Measurements from ENCODE around the gene BPIFA3. TPM values are rescaled to one million over a fixed set of nuclear protein-coding genes. Genes with fewer than 3 reads are reported as not detected.
A peak's percentile ranks its signal among the peaks of the same experiment; 100 is the strongest.

The BPIFA3 gene
- total and polyA plus RNA-seq, 2 donors = not detected

DNA sequence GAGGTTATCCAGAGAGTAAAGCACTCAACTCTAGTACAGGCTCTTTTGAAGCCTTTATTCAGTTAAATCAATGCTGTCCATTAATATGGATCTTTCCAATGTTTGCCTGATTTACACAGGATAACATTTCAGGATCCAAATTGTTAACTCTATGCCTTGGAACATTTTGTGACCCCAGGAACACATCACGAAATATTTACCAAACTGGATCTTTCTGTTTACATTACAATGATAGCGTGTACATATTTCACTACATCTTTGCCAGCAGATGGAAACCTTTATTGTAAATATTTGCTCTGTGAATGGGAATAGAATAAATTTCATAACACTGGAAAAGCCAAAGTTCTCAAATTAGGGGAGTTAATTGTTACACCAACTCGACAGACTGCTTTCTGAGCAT lies 25.7 kb upstream of the BPIFA3 start:
- no peak overlapping the region for H3K4me3 ChIP-seq (ENCODE audit: low read depth, low read length)
- H3K36me3 ChIP-seq (ENCODE audit: insufficient read depth) = no peaks in the 10 kb centered on the region
- H3K27ac ChIP-seq (ENCODE audit: low read depth) = no peak overlapping the region
- no peaks in the 10 kb centered on the region for H3K4me1 ChIP-seq (ENCODE audit: insufficient read depth)
- no peak for DNase-seq (ENCODE audit: extremely low spot score)
- 16% methylated on average over 3 of the region's 3 CpGs for WGBS

DNA sequence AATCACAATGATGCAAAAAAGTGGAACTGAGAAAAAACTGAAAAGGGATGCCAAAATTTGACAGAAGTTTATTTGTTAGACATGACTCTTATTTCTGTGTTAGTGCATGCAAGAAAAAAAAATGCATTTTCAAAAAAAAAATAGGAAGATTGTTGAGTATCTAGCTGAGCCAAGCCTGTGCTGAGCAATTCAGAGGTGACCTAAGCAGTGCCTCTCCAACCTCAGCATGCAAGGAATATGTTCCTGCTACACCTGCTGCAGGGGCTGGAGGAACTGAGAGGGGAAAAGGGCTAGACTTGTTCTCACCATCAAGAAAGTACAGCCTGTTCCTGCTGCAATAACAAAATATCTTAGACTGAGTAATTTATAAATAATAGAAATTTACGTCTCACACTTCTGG lies 25.2 kb upstream of the BPIFA3 start:
- WGBS = 44% methylated on average over 1 of the region's 1 CpG
- no peak for DNase-seq (ENCODE audit: extremely low spot score)

DNA sequence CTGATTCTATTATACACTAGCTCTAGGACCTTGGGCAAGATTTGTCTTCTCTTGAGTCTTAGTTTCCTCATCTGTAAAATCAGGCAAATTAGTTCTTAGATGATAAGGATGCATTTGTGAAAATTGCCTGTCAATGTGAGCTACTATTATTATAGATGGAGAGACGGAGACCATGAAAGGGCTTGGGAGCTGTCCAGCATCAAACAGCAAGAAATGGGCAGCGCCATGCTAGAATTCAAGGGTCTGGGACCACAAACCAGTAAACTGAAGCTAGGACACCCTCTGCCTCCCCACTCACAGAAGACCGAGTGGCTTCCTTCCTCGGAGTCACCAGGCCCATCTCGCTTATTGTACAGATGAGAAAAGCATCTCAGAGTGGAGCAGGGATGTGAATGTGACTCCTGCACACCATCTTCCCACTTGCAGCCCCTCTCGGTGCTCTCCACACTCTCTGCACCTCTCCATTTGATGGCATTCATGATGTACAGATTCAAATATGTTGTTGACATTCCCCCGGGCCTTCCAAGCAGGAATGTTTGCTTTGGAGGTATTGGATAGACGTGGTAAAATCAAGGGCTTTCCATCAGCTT lies 24.1 kb upstream of the BPIFA3 start:
- 71% methylated on average over 8 of the region's 8 CpGs for WGBS
- H3K4me1 ChIP-seq (ENCODE audit: insufficient read depth) = no peaks in the 10 kb centered on the region
- H3K27ac ChIP-seq (ENCODE audit: low read depth) = no peak overlapping the region
- DNase-seq (ENCODE audit: extremely low spot score) = no peak
- H3K36me3 ChIP-seq (ENCODE audit: insufficient read depth) = no peaks in the 10 kb centered on the region
- H3K4me3 ChIP-seq (ENCODE audit: low read depth, low read length) = no peak overlapping the region

More for the DNA sequence above, 25.2 kb upstream of the BPIFA3 start:
- H3K4me1 ChIP-seq (ENCODE audit: insufficient read depth) = no peaks in the 10 kb centered on the region
- no peaks in the 10 kb centered on the region for H3K36me3 ChIP-seq (ENCODE audit: insufficient read depth)
- no peak overlapping the region for H3K27ac ChIP-seq (ENCODE audit: low read depth)
- H3K4me3 ChIP-seq (ENCODE audit: low read depth, low read length) = no peak overlapping the region

DNA sequence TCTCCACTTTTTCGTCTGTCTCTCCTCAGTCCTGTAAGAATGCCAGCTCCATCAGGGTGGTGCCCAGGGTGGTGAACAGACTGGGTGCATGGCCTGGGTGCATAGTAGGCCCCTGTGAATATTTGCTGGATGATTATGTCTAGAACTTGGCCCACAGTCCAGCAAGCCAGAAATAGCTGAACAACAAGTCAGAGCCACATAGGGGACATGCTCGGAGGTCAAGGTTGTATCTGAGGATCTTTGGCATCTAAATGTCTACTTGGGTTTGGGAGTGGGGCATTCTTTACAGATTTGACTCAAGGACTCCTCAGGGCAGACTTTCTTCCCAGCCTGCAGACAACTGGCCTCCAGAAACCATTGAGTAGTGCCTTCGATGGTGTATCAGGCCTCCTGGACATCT lies 18.1 kb upstream of the BPIFA3 start:
- no peak overlapping the region for H3K27ac ChIP-seq (ENCODE audit: low read depth)
- no peak for DNase-seq (ENCODE audit: extremely low spot score)
- no peaks in the 10 kb centered on the region for H3K4me1 ChIP-seq (ENCODE audit: insufficient read depth)
- H3K36me3 ChIP-seq (ENCODE audit: insufficient read depth) = no peaks in the 10 kb centered on the region
- 87% methylated on average over 3 of the region's 3 CpGs for WGBS
- no peak overlapping the region for H3K4me3 ChIP-seq (ENCODE audit: low read depth, low read length)

DNA sequence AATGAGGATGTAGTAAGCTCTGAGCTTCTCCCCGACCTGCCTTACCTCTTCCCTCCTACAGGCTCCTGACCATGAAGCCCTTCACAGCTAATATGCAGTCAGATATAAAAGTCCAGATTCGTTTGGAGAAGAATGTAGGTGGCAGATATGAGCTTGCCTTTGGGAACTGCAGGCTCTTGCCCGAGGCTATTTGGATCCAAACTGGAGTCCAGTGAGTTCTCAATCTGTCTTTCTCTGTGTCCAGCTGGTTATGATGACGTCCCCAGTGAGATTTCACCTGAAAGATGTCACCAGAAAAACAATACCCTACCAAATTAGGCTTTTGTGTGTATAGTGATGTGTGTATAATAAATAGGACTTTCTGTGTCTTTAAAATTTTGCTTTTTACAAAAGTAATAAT lies 14.7 kb upstream of the BPIFA3 start:
- Histone ChIP-seq H3K4me1 (ENCODE audit: insufficient read depth) (no peaks in the 10 kb centered on the region), H3K27ac (ENCODE audit: low read depth) (no peak overlapping the region), H3K36me3 (ENCODE audit: insufficient read depth) (no peaks in the 10 kb centered on the region), H3K4me3 (ENCODE audit: low read depth, low read length) (no peak overlapping the region)
- 57% methylated on average over 4 of the region's 4 CpGs for WGBS
- DNase-seq (ENCODE audit: extremely low spot score) = no peak

DNA sequence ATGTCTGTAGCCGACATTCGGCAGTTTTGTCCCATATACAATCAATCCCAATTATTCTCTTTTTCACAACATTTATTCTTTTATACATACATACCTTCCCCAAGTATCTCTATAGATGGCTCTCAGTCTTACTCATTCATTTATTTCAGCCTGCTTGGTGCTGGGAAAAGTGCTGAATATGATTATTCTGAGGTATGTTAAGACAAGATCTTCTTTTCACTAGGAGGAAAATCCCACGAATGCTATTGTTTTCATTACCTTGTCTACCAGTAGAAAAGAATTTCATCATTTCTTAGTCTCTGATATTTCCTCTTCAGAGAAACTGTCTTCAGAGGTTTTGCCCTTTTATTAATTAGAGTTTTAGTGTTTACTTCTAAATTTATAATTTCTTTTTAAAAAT lies 13.7 kb upstream of the BPIFA3 start:
- Histone ChIP-seq H3K36me3 (ENCODE audit: insufficient read depth) (no peaks in the 10 kb centered on the region), H3K27ac (ENCODE audit: low read depth) (no peak overlapping the region), H3K4me3 (ENCODE audit: low read depth, low read length) (no peak overlapping the region), H3K4me1 (ENCODE audit: insufficient read depth) (no peaks in the 10 kb centered on the region)
- DNase-seq (ENCODE audit: extremely low spot score) = no peak
- WGBS = 88% methylated on average over 3 of the region's 3 CpGs

DNA sequence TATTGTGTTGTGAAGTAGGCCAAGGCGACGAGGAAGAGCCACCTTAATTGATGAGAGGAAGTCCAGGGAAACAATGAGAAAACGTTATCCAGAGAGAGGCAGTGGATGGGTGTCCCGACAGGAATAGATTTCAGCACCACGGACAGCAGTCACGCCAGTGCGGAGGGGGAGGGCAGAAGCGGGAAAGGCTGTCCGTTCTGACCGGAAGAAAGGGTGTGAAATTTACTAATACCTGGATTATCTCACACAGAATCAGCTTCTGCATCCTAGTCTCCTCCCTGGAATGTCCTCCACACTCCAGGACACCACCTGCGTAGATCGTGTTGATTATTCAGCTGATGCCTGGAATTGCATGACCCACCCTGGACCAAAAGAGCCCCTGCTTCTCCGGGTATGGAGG lies 7.4 kb upstream of the BPIFA3 start:
- H3K36me3 ChIP-seq (ENCODE audit: insufficient read depth) = no peaks in the 10 kb centered on the region
- H3K4me1 ChIP-seq (ENCODE audit: insufficient read depth) = no peaks in the 10 kb centered on the region
- no peak overlapping the region for H3K4me3 ChIP-seq (ENCODE audit: low read depth, low read length)
- WGBS = 3% methylated on average over 13 of the region's 13 CpGs
- H3K27ac ChIP-seq (ENCODE audit: low read depth) = no peak overlapping the region
- peak; percentile 7 for DNase-seq (ENCODE audit: extremely low spot score)

DNA sequence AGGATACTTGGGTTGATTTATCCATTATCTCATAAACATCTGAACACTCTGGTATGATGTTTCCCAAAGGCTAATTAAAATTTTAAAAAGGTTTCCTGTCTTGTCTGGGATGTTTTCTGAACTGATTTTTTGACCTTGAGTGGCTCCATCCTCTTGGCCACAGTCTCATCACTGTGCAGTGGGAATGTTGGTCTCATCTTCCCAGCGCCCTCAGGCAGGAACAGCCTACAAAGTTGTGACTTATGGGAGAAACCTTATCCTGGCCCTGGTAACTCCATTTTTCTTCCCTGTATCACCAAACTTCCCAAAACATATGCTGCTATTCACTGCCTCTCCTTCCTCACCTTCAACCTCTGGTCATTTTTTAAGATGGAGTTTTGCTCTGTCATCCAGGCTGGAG lies 6.8 kb upstream of the BPIFA3 start:
- Histone ChIP-seq H3K36me3 (ENCODE audit: insufficient read depth) (no peaks in the 10 kb centered on the region), H3K4me1 (ENCODE audit: insufficient read depth) (no peaks in the 10 kb centered on the region), H3K27ac (ENCODE audit: low read depth) (no peak overlapping the region), H3K4me3 (ENCODE audit: low read depth, low read length) (no peak overlapping the region)
- no peak for DNase-seq (ENCODE audit: extremely low spot score)
- WGBS = 62% methylated on average over 1 of the region's 1 CpG

DNA sequence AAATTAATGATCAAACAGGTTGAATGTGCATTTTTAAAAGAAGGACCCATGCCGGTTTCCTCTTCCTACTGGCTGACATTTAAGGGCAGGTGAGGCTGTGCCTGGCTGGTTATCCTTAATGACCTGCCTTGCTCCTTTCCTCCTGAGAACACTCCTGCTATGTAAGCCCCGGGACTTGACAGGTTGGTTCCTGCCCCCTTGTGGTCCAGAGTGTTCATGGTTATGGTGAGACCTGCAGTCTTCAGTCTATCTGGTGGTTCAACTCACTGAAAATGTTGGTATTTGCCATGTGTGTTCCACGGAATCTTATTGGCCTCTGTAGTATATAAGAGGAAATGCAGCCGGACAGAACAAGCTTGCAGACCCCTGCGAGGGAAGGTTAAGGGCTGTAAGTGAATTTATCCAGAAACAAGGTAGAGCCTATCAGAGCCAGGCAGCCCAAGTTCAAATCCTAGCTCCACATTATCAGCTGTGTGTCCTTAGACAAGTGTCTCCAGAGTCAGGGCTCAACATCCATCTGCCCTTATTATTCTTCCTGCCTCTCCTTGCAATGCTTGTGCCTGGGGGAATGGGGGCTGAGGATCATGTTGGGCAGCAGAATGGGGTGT lies 5.2 kb upstream of the BPIFA3 start:
- Histone ChIP-seq H3K27ac (ENCODE audit: low read depth) (no peak overlapping the region), H3K4me1 (ENCODE audit: insufficient read depth) (no peaks in the 10 kb centered on the region), H3K4me3 (ENCODE audit: low read depth, low read length) (no peak overlapping the region), H3K36me3 (ENCODE audit: insufficient read depth) (no peaks in the 10 kb centered on the region)
- 15% methylated on average over 5 of the region's 5 CpGs for WGBS
- no peak for DNase-seq (ENCODE audit: extremely low spot score)

DNA sequence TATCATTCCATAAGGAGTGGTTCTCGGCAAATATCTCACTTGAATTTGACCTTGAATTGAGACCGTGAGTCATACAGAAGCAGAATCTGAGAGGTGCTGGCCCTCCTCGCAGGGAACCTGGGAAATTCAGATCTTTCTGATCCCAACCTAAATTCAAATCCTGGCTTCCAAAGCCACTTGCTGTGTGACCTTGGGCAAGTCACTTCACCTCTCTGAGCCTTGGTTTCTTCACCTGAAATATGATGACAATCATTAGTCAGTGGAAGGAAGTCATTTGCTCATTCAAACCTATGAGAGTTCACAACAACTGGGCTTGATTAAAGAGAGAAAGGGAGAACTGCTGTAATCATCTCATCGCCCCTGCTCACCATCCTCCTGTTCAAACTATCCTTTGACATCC lies 7.2 kb downstream of the BPIFA3 start:
- Histone ChIP-seq H3K4me3 (ENCODE audit: low read depth, low read length) (no peak overlapping the region), H3K27ac (ENCODE audit: low read depth) (no peak overlapping the region), H3K4me1 (ENCODE audit: insufficient read depth) (no peaks in the 10 kb centered on the region), H3K36me3 (ENCODE audit: insufficient read depth) (no peaks in the 10 kb centered on the region)
- WGBS = 86% methylated on average over 4 of the region's 4 CpGs
- no peak for DNase-seq (ENCODE audit: extremely low spot score)

DNA sequence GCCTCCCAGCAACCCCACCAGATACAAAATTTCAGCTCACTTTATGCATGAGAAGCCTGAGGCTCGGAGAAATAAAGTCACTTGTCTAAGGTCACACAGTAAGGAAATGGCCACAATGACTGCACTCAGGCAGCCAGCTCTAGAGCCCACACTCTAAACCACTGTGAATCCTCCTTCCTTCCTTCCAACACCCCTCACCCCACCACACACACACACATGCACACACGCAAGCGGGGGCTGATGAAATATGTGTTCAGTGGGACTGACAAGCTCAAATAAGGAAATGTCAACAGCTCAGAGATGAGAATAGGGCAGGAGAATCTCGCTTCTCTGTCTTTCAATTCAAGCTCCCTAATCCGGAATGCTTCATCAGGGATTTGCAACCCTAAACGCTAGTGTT lies 12.7 kb downstream of the BPIFA3 start:
- Histone ChIP-seq H3K27ac (ENCODE audit: low read depth) (no peak overlapping the region), H3K36me3 (ENCODE audit: insufficient read depth) (no peaks in the 10 kb centered on the region), H3K4me3 (ENCODE audit: low read depth, low read length) (no peak overlapping the region), H3K4me1 (ENCODE audit: insufficient read depth) (no peaks in the 10 kb centered on the region)
- WGBS = 41% methylated on average over 6 of the region's 6 CpGs
- no peak for DNase-seq (ENCODE audit: extremely low spot score)

DNA sequence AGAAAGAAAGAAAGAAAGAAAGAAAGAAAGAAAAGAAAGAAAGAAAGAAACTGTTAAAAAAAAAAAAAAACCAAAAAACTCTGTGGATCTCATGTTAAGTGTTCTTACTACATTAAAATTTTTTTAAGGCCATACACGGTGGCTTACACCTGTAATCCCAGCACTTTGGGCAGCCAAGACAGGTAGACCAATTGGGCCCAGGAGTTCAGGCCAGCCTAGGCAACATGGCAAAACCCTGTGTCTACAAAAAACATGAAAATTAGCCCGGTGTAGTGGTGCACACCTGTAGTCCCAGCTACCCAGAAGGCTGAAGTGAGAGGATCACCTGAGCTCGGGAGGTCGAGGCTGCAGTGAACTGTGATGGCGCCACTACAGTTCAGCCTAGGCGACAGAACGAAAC lies 14.1 kb downstream of the BPIFA3 start:
- DNase-seq (ENCODE audit: extremely low spot score) = no peak
- 69% methylated on average over 7 of the region's 7 CpGs for WGBS
- H3K4me3 ChIP-seq (ENCODE audit: low read depth, low read length) = no peak overlapping the region
- no peak overlapping the region for H3K27ac ChIP-seq (ENCODE audit: low read depth)
- no peaks in the 10 kb centered on the region for H3K36me3 ChIP-seq (ENCODE audit: insufficient read depth)
- no peaks in the 10 kb centered on the region for H3K4me1 ChIP-seq (ENCODE audit: insufficient read depth)

DNA sequence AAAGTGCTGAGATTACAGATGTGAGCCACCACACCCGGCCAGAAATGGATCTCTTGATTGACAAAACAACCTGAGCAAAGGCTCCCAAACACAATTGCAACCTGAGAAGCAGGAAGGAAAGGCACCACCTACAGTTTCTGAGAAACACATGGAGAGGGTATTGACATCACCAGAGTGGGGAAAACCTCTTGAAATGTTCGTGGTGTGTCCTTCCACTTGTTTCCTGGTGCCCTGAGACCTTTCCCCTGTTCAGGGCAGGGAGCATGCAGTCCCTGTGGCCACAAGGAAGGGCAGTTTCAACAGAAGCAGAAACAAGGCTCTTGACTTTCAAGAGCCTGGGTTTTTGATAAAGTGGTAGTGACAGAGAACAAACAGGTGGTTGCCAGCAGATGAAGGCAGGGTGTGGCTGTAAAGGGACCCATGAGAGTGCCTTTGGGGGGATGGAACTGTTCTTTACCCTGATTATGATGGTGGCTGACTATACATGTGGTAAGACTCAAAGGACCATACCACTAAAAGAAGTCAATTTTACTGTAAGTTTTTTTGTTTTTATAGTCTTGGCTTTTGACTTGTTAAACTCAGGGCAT lies 15.4 kb downstream of the BPIFA3 start:
- H3K36me3 ChIP-seq (ENCODE audit: insufficient read depth) = no peaks in the 10 kb centered on the region
- DNase-seq (ENCODE audit: extremely low spot score) = no peak
- H3K27ac ChIP-seq (ENCODE audit: low read depth) = no peak overlapping the region
- H3K4me1 ChIP-seq (ENCODE audit: insufficient read depth) = no peaks in the 10 kb centered on the region
- 22% methylated on average over 2 of the region's 2 CpGs for WGBS
- H3K4me3 ChIP-seq (ENCODE audit: low read depth, low read length) = no peak overlapping the region

DNA sequence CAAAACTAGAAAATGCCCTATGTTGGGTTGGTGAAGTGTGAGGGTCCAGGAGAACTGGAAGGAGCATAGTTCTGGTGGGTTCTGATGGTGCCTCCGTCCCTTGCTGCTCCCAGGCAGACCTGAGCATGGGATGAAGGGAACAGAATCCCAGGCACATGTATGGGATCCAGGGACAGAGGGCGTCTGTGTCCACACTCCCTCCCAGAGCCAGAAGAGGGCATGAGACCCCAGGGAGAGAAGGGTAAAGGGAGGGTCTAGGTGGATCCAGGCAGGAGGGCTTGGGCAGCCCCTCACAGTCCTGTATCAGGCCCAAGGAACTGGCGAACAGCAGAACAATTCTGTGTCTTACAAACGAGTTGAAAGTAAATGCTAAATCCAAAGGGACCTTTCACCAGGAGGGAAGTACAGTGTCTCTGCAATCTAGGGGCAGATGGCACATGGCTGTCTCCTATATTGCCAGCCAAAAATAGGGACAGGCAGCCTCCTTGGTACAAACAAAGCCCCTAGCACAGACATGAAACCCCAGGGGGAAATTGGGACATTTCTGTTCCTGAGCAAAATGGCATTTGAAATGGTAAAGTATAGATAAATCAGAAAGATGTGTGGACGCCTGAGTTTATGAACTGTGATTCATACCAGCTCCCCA lies 16.1 kb downstream of the BPIFA3 start:
- no peak overlapping the region for H3K27ac ChIP-seq (ENCODE audit: low read depth)
- H3K4me3 ChIP-seq (ENCODE audit: low read depth, low read length) = no peak overlapping the region
- H3K4me1 ChIP-seq (ENCODE audit: insufficient read depth) = no peaks in the 10 kb centered on the region
- 26% methylated on average over 5 of the region's 5 CpGs for WGBS
- no peaks in the 10 kb centered on the region for H3K36me3 ChIP-seq (ENCODE audit: insufficient read depth)
- DNase-seq (ENCODE audit: extremely low spot score) = no peak

Measured in urinary bladder (tissue), 4 donors.